ENCODE data around the gene SEL1L3. TPM values are rescaled to one million over a fixed set of nuclear protein-coding genes. Genes with fewer than 3 reads are reported as not detected.

The SEL1L3 gene
- total RNA-seq, 1 experiment from 2014 or later: 28.1 TPM

DNA sequence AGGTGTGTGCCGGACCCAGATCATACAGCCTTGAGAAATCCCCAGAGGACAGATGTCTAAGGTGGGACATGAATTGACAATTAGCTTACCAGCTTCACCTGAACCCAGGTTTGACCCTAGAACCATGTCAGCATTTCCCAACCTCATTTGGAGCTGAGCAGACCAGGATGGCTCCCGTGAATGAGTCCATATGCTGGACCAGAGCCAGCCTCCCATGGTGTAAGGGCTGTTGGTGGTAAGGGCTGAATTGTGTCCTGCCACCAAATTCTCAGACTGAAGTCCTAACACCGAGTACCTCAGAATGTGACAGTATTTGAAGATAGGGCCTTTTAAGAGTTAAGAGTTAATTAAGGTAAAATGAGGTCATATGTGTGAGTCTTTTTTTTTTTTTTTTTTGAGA lies 118.8 kb downstream of the SEL1L3 start:
- H3K36me3 Mint-ChIP-seq (ENCODE audit: insufficient read depth, unreplicated experiment): no peaks in the 10 kb centered on the region
- no peaks in the 10 kb centered on the region for H3K4me1 Mint-ChIP-seq (ENCODE audit: insufficient read depth, unreplicated experiment)
- POLR2A ChIA-PET: no interaction called here
- no peak overlapping the region for H3K27ac Mint-ChIP-seq (ENCODE audit: low read depth, unreplicated experiment)
- TF ChIP-seq, protein P1, sequence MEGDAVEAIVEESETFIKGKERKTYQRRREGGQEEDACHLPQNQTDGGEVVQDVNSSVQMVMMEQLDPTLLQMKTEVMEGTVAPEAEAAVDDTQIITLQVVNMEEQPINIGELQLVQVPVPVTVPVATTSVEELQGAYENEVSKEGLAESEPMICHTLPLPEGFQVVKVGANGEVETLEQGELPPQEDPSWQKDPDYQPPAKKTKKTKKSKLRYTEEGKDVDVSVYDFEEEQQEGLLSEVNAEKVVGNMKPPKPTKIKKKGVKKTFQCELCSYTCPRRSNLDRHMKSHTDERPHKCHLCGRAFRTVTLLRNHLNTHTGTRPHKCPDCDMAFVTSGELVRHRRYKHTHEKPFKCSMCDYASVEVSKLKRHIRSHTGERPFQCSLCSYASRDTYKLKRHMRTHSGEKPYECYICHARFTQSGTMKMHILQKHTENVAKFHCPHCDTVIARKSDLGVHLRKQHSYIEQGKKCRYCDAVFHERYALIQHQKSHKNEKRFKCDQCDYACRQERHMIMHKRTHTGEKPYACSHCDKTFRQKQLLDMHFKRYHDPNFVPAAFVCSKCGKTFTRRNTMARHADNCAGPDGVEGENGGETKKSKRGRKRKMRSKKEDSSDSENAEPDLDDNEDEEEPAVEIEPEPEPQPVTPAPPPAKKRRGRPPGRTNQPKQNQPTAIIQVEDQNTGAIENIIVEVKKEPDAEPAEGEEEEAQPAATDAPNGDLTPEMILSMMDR (IDR thresholded peaks at IDR 0.05; ENCODE audit: unreplicated experiment): no peak
- CTCF ChIA-PET: interaction anchor here (1.1 to 1.4 kb wide), 3 partner anchors 11 to 24 kb away, joined by 3 to 6 read pairs (median 4); no protein-coding TSS in a partner anchor
- no peak overlapping the region for H3K4me3 Mint-ChIP-seq (ENCODE audit: unreplicated experiment)
- DNase-seq (ENCODE audit: unreplicated experiment): peak; percentile 13
- intact Hi-C loops (cut with micrococcal nuclease): no loop called here
- H3K9me3 Mint-ChIP-seq (ENCODE audit: unreplicated experiment): no peaks in the 10 kb centered on the region
- no peaks in the 10 kb centered on the region for H3K27me3 Mint-ChIP-seq (ENCODE audit: insufficient read depth, unreplicated experiment)
- BruUV-seq (replicated peaks): no TSS peak

DNA sequence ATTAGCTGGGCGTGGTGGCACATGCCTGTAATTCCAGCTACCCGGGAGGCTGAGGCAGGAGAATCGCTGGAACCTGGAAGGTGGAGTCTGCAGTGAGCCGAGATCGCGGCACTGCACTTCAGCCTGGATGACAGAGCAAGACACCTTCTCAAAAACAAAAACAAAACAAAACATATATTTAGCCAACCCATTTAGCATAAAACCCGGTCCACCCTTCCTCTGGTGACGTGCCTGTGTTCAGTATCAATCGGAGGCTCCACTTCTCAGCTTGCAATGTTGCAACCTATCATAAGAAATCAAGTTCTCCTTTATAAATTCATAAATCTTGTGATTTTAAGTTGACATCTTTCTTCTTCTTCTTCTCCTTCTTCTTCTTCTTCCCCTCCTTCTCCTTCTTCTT lies 133.2 kb downstream of the SEL1L3 start:
- no peaks in the 10 kb centered on the region for H3K36me3 Mint-ChIP-seq (ENCODE audit: insufficient read depth, unreplicated experiment)
- no peaks in the 10 kb centered on the region for H3K27me3 Mint-ChIP-seq (ENCODE audit: insufficient read depth, unreplicated experiment)
- TF ChIP-seq, protein P1 (IDR thresholded peaks at IDR 0.05; ENCODE audit: unreplicated experiment): no peak
- ChIA-PET POLR2A (no interaction called here), CTCF (interaction anchor here (0.9 kb wide), 1 partner anchor 11 kb away, joined by 5 read pairs; no protein-coding TSS in a partner anchor)
- intact Hi-C loops (cut with micrococcal nuclease): no loop called here
- H3K9me3 Mint-ChIP-seq (ENCODE audit: unreplicated experiment): no peaks in the 10 kb centered on the region
- no peaks in the 10 kb centered on the region for H3K4me1 Mint-ChIP-seq (ENCODE audit: insufficient read depth, unreplicated experiment)
- DNase-seq (ENCODE audit: unreplicated experiment): no peak
- H3K4me3 Mint-ChIP-seq (ENCODE audit: unreplicated experiment): no peak overlapping the region
- H3K27ac Mint-ChIP-seq (ENCODE audit: low read depth, unreplicated experiment): no peak overlapping the region
- no TSS peak for BruUV-seq (replicated peaks)

DNA sequence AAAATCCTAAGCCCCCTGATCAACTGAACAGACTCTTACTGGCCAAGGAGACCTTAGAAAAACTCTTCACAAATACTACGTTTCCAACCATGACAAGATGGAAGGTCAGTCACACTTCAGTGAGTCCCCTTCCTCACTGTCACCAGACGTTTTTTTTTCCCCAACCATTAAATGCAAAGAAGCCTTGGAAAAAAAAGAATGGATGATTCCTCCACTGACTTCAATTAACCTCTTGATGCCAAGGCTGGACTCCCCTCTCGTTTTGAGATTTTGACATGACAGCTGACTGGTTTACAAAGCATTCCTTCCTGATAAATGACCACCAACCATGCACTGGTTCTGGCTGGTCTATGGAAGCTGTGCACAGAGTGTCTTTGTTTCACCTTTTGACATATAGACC lies 133.9 kb downstream of the SEL1L3 start:
- Mint-ChIP-seq H3K27me3 (ENCODE audit: insufficient read depth, unreplicated experiment) (no peaks in the 10 kb centered on the region), H3K9me3 (ENCODE audit: unreplicated experiment) (no peaks in the 10 kb centered on the region), H3K36me3 (ENCODE audit: insufficient read depth, unreplicated experiment) (no peaks in the 10 kb centered on the region), H3K27ac (ENCODE audit: low read depth, unreplicated experiment) (no peak overlapping the region), H3K4me3 (ENCODE audit: unreplicated experiment) (no peak overlapping the region), H3K4me1 (ENCODE audit: insufficient read depth, unreplicated experiment) (no peaks in the 10 kb centered on the region)
- TF ChIP-seq, protein P1 (IDR thresholded peaks at IDR 0.05; ENCODE audit: unreplicated experiment): no peak
- intact Hi-C loops (cut with micrococcal nuclease): no loop called here
- POLR2A ChIA-PET: no interaction called here
- CTCF ChIA-PET: interaction anchor here (0.7 to 0.9 kb wide), 2 partner anchors 10 to 173 kb away, joined by 4 to 5 read pairs; no protein-coding TSS in a partner anchor
- no peak for DNase-seq (ENCODE audit: unreplicated experiment)
- no TSS peak for BruUV-seq (replicated peaks)

DNA sequence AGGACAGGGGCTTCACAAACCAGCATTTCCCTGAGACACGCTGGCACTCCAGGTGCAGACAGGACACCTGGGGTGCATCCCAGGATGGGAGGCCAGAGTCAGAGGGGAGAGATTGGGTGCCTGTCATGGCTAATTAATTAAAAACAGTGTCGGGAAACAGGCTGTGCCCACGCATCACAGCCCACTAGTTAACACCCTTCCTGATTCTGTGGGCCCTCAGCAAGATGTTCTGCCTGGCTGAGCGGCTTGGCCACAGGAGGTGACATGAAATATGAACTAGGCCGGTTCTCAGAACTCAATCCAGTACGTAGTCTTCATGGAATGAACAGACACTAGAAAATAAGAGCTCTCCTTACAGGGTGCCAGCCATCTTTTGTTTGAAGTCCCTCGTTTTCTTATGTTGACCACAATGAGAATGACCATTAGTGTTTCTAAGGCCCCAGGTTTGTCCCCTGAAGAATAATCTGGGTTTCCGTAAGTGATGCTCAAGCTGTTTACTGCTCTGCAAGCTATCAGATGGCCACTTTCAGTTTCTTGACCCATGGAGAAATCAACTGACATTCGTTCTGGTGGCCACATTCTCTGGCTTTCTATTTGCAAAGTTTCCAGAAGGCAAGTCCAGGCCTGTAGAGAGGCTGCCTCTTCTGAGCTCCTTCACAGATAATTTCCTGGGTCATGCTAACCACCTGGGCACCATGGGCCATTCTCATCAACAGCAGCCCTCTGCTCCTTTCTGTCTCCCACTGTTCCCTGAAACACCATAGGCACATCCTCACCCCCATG lies 134.9 kb downstream of the SEL1L3 start:
- TF ChIP-seq, protein P1 (IDR thresholded peaks at IDR 0.05; ENCODE audit: unreplicated experiment): no peak
- no TSS peak for BruUV-seq (replicated peaks)
- intact Hi-C loops (cut with micrococcal nuclease): no loop called here
- H3K4me1 Mint-ChIP-seq (ENCODE audit: insufficient read depth, unreplicated experiment): no peaks in the 10 kb centered on the region
- no peaks in the 10 kb centered on the region for H3K27me3 Mint-ChIP-seq (ENCODE audit: insufficient read depth, unreplicated experiment)
- H3K4me3 Mint-ChIP-seq (ENCODE audit: unreplicated experiment): no peak overlapping the region
- DNase-seq (ENCODE audit: unreplicated experiment): no peak
- no peaks in the 10 kb centered on the region for H3K36me3 Mint-ChIP-seq (ENCODE audit: insufficient read depth, unreplicated experiment)
- CTCF ChIA-PET: interaction anchor here (0.6 kb wide), 1 partner anchor 202 kb away, joined by 4 read pairs; no protein-coding TSS in a partner anchor
- POLR2A ChIA-PET: no interaction called here
- H3K9me3 Mint-ChIP-seq (ENCODE audit: unreplicated experiment): no peaks in the 10 kb centered on the region
- H3K27ac Mint-ChIP-seq (ENCODE audit: low read depth, unreplicated experiment): no peak overlapping the region
